NCI-H460 (cell line): ENCODE measurements around the gene VMP1. TPM values are rescaled to one million over a fixed set of nuclear protein-coding genes. Genes with fewer than 3 reads are reported as not detected.
"Not testable (repeated sequence)": the region's sequence is repeated elsewhere in the genome, so short reads cannot be mapped to it uniquely, and the experiment has no call there.

Source experiments
- DNase-seq: peaks from one replicate; pipeline ENCODE4 v3.0.0-alpha.2; 2016; ENCODE audit warnings: low read depth; ENCODE audit errors: extremely low read depth
- total RNA-seq: library from RNA; depleted of rRNA; stranded (reverse); fragments of >200 nt; shearing (Covaris generic); gene quantifications from 2 replicates; pipeline ENCODE4 v1.2.3, GENCODE V29; 2014

VMP1 gene
- total RNA-seq, 1 experiment from 2014 or later, result 133 TPM

DNA sequence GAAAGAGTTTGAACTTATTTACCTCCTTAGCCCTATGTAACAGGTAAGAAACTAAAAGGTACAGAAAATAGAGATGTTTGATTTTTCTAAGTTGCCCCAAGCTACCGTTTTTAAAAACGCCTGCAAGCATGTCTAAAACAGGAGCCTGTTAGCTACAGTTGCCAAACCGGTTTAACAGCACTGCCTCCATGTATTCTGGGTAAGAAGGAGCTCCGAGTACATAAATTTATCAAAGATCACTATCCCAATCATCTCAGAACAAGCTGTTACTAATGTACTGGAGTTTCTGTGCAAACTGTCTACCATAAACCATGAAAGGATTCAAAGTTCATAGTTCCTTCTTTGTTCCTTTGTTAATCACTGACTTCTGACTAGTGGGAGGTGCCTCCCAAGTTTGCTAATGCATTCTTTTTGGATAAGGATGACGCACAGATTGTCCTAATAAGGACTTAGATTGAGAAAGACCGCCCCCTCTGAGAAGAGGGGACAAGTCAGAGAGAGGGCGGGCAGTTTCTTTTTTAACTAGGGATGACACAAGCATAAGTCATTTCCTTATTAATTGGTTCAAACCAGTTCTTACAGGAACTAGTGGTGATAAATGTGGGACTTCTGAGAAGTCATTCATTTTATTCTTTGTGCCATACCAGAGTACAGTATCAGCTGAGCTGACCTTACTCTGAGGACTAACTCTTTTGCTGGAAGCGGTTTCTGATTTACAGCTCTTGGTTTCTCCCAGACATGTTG is 130.0 kb downstream of the VMP1 start:
- DNase-seq, result peak; percentile 99

DNA sequence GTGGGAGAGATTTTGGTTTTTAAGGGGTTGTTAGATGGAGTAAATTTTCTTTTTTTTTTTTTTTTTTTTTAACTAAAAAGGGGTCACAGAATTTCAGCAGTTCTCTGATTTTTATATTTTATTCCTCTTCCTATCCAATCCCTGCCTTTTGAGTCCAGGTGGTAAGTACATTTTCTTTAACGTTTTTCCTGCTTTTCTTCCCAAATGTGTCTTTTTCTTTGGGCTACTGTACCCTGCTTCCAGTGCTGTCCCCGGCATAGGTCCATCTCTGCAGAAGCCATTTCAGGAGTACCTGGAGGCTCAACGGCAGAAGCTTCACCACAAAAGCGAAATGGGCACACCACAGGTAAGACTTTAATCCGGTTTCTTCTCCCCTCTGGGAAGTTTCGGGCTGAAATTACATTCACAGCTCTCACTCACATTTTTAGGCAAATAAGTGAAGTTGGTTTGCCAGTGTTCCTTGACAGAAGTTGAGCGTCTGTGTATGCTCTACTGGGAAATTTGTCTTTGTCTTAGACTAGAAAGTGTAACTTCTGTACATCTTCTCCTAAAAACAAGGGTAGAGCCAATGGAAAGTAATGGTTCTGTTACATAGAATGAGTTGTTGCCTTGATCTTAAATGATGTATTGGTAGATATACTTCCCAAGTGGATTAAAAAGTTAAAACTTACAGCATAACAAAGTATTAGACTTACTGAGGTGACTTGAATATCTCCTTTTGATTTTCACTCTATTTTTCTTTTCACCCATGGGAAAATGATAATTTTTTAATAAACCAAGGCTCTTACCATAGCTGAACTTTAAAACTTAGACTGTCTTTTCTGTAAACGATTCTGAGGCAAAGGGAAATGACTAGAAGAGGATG is 130.8 kb downstream of the VMP1 start:
- no peak for DNase-seq

DNA sequence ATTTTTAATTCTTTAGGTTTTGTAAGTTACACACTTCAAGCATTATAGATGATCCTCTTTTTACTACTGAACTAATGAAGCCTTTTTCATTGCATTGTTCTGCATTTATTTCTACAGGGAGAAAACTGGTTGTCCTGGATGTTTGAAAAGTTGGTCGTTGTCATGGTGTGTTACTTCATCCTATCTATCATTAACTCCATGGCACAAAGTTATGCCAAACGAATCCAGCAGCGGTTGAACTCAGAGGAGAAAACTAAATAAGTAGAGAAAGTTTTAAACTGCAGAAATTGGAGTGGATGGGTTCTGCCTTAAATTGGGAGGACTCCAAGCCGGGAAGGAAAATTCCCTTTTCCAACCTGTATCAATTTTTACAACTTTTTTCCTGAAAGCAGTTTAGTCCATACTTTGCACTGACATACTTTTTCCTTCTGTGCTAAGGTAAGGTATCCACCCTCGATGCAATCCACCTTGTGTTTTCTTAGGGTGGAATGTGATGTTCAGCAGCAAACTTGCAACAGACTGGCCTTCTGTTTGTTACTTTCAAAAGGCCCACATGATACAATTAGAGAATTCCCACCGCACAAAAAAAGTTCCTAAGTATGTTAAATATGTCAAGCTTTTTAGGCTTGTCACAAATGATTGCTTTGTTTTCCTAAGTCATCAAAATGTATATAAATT is 132.3 kb downstream of the VMP1 start:
- no peak for DNase-seq

DNA sequence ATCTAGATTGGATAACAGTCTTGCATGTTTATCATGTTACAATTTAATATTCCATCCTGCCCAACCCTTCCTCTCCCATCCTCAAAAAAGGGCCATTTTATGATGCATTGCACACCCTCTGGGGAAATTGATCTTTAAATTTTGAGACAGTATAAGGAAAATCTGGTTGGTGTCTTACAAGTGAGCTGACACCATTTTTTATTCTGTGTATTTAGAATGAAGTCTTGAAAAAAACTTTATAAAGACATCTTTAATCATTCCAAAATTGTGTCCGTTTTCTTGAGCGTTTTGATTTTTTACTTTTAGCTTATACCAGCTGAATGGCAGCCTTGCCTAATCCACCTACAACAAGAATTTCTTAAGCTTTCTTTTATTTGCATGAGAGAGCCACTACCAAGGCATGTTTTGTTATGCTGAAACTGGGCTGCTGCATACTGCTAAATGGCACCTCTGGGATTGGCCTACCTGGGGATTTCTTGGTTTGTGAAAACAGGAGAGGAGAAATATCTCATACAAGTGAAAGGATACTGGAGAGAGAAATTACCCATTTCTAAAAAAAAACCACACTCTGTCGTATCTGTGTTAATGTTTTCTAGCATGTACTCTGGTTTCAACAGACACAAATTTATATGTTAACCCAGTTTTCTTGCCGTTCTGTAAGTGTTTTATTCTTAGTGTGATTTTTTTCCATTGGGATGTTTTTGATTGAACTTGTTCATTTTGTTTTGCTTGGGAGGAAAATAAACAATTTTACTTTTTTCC is 133.1 kb downstream of the VMP1 start:
- DNase-seq, result no peak

DNA sequence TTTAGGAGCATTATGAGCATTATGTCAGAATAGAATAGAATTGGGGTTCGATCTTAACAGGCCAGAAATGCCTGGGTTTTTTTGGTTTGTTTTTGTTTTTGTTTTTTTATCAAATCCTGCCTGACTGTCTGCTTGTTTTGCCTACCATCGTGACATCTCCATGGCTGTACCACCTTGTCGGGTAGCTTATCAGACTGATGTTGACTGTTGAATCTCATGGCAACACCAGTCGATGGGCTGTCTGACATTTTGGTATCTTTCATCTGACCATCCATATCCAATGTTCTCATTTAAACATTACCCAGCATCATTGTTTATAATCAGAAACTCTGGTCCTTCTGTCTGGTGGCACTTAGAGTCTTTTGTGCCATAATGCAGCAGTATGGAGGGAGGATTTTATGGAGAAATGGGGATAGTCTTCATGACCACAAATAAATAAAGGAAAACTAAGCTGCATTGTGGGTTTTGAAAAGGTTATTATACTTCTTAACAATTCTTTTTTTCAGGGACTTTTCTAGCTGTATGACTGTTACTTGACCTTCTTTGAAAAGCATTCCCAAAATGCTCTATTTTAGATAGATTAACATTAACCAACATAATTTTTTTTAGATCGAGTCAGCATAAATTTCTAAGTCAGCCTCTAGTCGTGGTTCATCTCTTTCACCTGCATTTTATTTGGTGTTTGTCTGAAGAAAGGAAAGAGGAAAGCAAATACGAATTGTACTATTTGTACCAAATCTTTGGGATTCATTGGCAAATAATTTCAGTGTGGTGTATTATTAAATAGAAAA is 133.8 kb downstream of the VMP1 start:
- not testable (repeated sequence) for DNase-seq

DNA sequence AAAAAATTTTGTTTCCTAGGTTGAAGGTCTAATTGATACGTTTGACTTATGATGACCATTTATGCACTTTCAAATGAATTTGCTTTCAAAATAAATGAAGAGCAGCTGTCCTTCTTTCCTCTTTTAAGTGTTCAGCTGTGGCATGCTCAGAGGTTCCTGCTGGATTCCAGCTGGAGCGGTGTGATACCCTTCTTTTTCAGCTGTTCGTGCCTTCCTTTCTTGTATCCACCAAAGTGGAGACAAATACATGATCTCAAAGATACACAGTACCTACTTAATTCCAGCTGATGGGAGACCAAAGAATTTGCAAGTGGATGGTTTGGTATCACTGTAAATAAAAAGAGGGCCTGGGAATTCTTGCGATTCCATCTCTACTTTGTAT is 134.4 kb downstream of the VMP1 start:
- not testable (repeated sequence) for DNase-seq

DNA sequence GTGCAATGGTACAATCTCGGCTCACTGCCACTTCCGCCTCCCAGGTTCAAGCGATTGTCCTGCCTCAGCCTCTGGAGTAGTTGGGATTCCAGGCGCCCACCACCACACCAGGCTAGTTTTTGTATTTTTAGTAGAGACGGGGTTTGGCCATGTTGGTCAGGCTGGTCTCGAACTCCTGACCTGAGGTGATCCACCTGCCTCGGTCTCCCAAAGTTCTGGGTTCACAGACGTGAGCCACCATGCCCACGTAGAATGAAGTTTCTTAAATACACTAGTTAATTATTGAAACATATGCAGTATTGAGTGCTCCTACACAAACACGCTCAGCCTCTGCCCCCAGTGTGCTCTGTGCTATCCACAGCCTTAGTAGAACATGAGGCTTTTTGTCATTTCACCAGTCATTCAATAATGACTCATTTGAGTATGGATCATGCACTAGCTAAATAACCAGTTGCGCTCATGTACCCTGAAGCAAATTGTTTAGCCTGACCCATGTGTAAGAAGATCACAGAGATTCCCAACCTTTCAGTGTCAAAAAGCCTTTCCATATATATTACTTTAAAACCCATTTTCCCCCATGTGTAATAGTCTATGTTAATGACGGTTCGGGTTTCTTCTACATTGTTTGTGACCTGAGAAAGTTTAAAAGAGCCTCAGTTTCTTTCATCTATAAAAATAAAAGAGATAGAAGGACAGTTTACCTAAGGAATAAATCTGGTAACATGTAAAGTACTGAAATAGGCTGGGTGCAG is 135.6 kb downstream of the VMP1 start:
- peak; percentile 74 for DNase-seq

DNA sequence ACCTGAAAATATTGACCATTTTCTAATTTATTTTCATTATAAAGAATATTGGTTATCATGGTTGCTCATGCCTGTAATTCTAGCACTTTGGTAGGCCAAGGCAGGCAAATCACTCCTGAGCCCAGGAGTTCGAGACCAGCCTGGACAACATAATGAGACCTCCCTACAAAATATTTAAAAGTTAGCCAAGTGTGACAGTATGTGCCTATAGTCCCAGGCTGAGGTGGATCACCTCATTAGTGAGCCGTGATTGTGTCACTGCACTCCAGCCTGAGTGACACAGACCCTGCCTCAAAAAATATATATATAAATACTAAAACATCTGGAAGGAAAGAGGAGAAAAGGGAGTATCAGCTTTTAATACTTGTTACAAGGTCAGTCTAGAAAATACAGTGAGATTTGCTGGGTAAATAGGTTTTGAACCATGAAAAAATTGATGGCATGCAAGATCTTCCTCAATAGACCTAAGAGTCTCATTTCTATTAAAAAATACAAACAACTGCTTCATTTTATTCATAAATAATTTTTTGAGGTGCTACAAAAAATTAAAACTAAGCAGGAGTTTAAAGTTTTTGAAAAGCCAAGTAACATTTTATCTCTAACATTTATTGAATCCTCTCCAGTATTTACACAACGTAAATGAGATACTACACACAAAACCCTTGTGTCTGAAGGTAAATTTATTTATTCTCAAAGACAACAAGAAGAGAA is 137.6 kb downstream of the VMP1 start:
- DNase-seq, result no peak

DNA sequence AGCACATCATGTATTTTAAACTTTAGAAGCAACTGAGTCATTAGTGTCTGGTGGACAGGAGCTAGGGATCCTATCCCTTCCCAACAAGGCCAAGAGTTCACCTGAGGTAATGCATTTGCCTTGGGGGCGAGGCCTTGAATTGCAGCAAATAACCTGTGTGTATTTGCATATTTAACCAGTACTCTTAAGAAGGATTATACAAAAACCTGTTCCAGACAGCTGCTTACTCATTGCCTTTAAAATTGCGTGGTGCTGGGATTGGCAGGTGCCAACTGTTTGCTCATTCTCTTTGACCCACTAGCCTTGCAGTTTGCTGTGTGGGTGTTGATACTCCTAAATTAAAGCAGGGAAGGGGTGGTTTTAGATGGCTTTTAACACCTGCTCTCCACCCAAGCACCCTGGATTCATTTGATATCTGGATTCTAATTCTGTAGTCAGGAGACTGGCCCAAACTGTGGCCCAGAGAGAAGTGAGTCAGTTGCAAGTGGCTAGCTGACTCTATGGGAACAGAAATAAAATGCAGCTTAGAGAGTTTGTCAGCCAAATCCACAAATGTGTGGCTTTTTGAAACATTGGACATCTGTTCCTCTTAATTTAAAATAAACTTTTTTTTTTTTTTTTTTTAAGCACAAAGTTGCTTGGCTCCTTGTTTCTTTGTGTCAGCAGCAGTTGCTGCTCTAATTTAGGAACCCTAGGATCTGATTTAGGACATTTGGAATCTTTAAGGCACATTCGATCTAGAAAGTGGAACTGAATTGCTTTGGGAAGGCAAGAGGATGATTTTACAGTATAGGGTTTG is 138.3 kb downstream of the VMP1 start:
- no peak for DNase-seq

DNA sequence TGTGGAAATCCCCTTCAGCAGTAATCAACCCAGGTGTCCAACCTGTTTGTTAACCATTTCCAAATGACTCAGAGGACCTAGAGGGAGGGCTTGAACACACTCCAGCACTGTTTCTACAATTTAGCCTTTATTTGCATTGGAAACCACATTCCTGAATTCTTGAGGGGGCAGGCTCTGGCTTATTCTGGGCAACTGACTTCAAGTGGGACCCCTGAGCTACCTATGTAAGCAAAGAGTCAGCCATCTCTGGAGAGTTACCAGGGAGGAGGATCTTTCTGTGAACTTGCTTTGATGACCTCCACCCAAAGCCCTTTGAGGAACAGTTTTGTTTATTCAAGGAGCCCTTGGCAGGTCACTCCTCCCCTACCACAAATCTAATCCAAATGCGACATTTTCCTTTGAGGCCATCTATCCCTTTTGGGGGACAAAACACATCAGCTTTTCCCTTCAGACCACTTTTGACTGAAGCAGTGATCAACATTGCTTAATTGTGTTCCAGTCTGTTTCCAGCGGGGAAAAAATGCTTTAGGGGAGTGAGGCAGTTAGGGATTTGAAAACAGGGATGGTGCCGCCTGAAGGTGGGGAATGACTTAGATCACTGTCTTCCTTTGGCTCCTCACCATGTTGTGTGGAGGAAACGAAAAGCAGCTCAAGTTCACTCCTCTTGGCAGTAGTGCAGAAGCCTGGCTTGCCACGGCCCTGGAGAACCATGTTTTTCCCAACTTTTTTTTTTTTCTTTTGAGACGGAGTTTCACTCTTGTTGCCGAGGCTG is 139.1 kb downstream of the VMP1 start:
- DNase-seq, result no peak

DNA sequence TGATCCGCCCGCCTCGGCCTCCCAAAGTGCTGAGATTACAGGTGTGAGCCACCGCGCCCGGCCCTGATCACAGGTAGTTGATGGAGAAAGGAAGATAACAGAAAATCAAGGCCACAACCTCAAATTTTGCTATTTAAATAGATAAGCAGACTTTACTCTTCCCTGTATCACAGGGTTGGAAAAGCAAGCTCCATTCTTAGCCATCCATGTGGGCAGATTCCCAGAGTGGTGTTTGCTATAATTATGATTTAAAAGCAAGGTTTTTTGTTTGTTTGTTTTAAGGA is 140.9 kb downstream of the VMP1 start:
- no peak for DNase-seq

DNA sequence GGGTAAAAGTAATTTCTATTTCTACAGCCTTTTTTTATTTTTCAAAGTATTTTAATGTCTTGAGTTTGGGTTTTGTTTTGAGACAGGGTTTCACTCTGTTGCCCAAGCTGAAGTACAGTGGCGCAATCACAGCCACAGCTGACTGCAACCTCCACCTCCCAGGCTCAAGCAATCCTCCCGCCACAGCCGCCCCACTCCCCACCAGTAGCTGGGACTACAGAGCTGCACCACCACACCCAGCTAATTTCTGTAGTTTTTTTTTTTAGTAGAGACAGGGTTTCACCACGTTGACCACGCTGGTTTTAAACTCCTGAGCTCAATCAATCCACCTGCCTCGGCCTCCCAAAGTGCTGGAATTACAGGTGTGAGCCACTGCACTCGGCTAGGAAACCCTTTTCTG is 141.3 kb downstream of the VMP1 start:
- no peak for DNase-seq

DNA sequence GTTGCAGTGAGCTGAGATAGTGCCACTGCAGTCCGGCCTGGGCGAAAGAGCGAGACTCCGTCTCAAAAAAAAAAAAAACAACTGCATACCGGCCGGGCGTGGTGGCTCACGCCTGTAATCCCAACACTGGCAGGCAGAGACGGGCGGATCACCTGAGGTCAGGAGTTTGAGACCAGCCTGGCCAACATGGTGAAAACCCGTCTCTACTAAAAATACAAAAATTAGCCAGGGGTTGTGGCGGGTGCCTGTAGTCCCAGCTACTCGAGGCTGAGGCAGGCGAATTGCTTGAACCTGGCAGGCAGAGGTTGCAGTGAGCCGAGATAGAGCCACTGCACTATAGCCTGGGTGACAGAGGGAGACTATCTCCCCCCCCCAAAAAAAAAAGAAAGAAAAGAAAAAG is 142.9 kb downstream of the VMP1 start:
- DNase-seq, result not testable (repeated sequence)

DNA sequence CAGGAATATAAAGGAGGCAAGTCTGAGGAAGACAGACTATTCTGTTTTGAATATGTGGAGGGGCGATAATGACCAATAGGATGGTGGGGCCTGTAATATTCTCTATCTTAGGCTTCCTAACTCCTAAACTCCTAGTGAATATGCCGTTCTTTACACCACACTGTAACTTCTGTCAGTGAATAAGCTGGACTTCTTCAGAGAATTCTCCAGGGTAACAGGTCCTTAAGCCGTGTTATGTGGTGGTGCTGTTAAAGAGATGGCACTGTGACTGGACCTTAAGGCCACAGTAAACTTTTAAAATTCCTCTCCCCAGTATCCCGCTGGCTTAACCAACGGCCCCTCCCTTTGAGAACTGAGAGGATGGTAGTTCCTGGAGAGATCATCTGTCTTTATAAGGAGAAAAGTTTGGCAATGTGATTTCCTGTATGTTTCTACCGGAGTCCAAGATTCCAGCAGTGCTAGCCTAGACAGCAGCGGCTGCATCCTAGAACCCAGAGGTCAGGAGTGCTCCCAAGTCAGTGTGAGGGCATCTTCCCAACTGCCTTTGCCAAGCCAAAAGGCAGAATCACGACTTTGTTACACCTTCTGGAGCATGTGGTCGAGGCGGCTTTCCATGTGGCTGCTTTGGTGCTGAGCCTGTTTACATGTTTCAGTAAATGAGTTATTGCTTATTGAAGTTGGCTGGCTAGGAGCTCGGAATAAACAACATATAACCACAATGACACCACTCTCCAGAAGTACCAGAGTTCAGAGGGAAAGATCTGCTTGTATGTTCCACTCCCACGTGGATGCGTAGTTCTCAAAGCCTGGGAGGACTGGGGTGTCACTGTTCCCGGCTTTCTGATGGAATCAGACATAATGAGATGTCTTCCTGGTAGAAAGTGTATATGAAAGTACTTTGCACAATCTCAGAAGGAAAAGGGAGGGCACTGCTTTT is 144.3 kb downstream of the VMP1 start:
- no peak for DNase-seq

DNA sequence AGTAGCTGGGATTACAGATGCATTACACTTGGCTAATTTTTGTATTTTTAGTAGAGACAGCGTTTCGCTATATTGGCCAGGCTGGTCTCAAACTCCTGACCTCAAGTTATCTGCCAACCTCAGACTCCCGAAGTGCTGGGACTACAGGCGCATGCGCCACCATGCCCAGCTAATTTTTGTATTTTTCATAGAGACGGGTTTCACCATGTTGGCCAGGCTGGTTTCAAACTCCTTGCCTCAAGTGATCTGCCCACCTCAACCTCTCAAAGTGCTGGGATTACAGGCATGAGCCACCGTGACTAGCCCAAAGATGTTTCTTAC is 145.4 kb downstream of the VMP1 start:
- DNase-seq, result not testable (repeated sequence)
